GM18498 (cell line): ENCODE data around the gene ACTL9.

ENCODE experiments used
- ATAC-seq: cut with Tn5 transposase; IDR thresholded peaks from one replicate; pipeline ENCODE4 v1.9.1; 2021; ENCODE audit warnings: mild to moderate bottlenecking, moderate library complexity; ENCODE audit not compliant: unreplicated experiment

ACTL9 gene

GRCh38 chr19:8686549-8686948, 12.0 kb downstream of the ACTL9 start:
- no peak for ATAC-seq

- ATAC-seq = no peak
Measured at GRCh38 chr19:8684001-8684902, 14.3 kb downstream of the ACTL9 start.

- ATAC-seq = no peak
Measured at GRCh38 chr19:8682931-8683330, 15.7 kb downstream of the ACTL9 start.

- no peak for ATAC-seq
Measured at GRCh38 chr19:8682472-8682871, 16.1 kb downstream of the ACTL9 start.

GRCh38 chr19:8681345-8682029, 17.1 kb downstream of the ACTL9 start:
- ATAC-seq = no peak

- ATAC-seq = no peak
Measured at GRCh38 chr19:8680676-8681344, 17.8 kb downstream of the ACTL9 start.

GRCh38 chr19:8678244-8678807, 20.3 kb downstream of the ACTL9 start:
- ATAC-seq = no peak

- no peak for ATAC-seq
Measured at GRCh38 chr19:8675066-8675465, 23.5 kb downstream of the ACTL9 start.

- no peak for ATAC-seq
Measured at GRCh38 chr19:8673276-8673891, 25.2 kb downstream of the ACTL9 start.

GRCh38 chr19:8666814-8667405, 31.7 kb downstream of the ACTL9 start:
- no peak for ATAC-seq

- no peak for ATAC-seq
Measured at GRCh38 chr19:8665468-8666213, 33.0 kb downstream of the ACTL9 start.

- ATAC-seq = no peak
Measured at GRCh38 chr19:8664671-8665057, 33.9 kb downstream of the ACTL9 start.

- ATAC-seq = no peak
Measured at GRCh38 chr19:8663920-8664670, 34.5 kb downstream of the ACTL9 start.

- ATAC-seq = no peak
Measured at GRCh38 chr19:8662263-8662662, 36.3 kb downstream of the ACTL9 start.

- ATAC-seq = no peak
Measured at GRCh38 chr19:8659905-8660304, 38.7 kb downstream of the ACTL9 start.

GRCh38 chr19:8657869-8658268, 40.7 kb downstream of the ACTL9 start:
- no peak for ATAC-seq

GRCh38 chr19:8655340-8655709, 43.3 kb downstream of the ACTL9 start:
- ATAC-seq = no peak

- no peak for ATAC-seq
Measured at GRCh38 chr19:8654591-8655339, 43.8 kb downstream of the ACTL9 start.
